ELR (cell line): ENCODE measurements around the gene GOLGA3.

Experiments
- DNase-seq: peaks from one replicate; pipeline ENCODE4 v3.0.0-alpha.2; 2015; ENCODE audit warnings: low read depth

Gene GOLGA3

GRCh38 chr12:132720606-132721345 is 107.9 kb downstream of the GOLGA3 start:
- no peak for DNase-seq

- no peak for DNase-seq
Measured at GRCh38 chr12:132719954-132720324, 108.7 kb downstream of the GOLGA3 start.

- peak; percentile 55 for DNase-seq
Measured at GRCh38 chr12:132719141-132719953, 109.3 kb downstream of the GOLGA3 start.
